Suprapubic skin (tissue), 4 donors: ENCODE results near the gene WASHC4. TPM values are rescaled to one million over a fixed set of nuclear protein-coding genes. Genes with fewer than 3 reads are reported as not detected.
"Not testable (repeated sequence)": the region's sequence is repeated elsewhere in the genome, so short reads cannot be mapped to it uniquely, and the experiment has no call there.

Experiments used
- DNase-seq, 2 donors: peaks; one replicate each; pipeline ENCODE4 v3.0.0-alpha.2; 2019; ENCODE audit warnings: low spot score in 2 of 2
- H3K27ac ChIP-seq: fragments of 200-600 bp; sonication (generic); one replicate; pipeline ENCODE4 v1.5.1; 2019
- H3K27me3 ChIP-seq: fragments of 200-600 bp; sonication (generic); one replicate; pipeline ENCODE4 v1.5.1; 2019
- H3K36me3 ChIP-seq: fragments of 200-600 bp; sonication (generic); one replicate; pipeline ENCODE4 v1.5.1; 2019
- H3K4me1 ChIP-seq: fragments of 200-600 bp; sonication (generic); one replicate; pipeline ENCODE4 v1.5.1; 2019
- H3K4me3 ChIP-seq: fragments of 200-600 bp; sonication (generic); one replicate; pipeline ENCODE4 v1.5.1; 2019; ENCODE audit warnings: mild to moderate bottlenecking
- H3K9me3 ChIP-seq: fragments of 200-600 bp; sonication (generic); one replicate; pipeline ENCODE4 v1.5.1; 2019
- CTCF ChIP-seq, 2 donors: fragments of 200-600 bp in 1 of 2; fragments of 450-650 bp in 1 of 2; sonication (generic) in 1 of 2; IDR thresholded peaks; one replicate each; pipeline ENCODE4 v1.5.1; 2016 to 2019; ENCODE audit warnings: antibody characterized with exemption in 2 of 2, mild to moderate bottlenecking in 1 of 2, moderate library complexity in 1 of 2
- EP300 ChIP-seq: sonication (generic); formaldehyde crosslinking; IDR thresholded peaks from one replicate; pipeline ENCODE4 v1.6.1; 2017; ENCODE audit warnings: antibody characterized with exemption
- POLR2A ChIP-seq, 2 donors: fragments of 450-650 bp; IDR thresholded peaks; one replicate each; pipeline ENCODE4 v1.6.1; 2017; ENCODE audit warnings: antibody characterized with exemption in 2 of 2, mild to moderate bottlenecking in 2 of 2, moderate library complexity in 2 of 2
- POLR2AphosphoS5 ChIP-seq, 3 donors: sonication (generic); formaldehyde crosslinking; IDR thresholded peaks; one replicate each; pipeline ENCODE4 v1.6.1; 2017; ENCODE audit warnings: antibody characterized with exemption in 3 of 3
- WGBS: methylation state at CpG from one replicate; pipeline ENCODE4 v1.1.5; 2018; 5-methylcytosine and 5-hydroxymethylcytosine counted together
- total RNA-seq, 4 donors: library from RNA; depleted of rRNA; stranded (reverse); fragments of >200 nt; gene quantifications; one replicate each; pipeline ENCODE4 v1.1.0, GENCODE V29; 2016

WASHC4 gene
- total RNA-seq, 4 donors from 2014 or later = 24.9 to 66.5 (median 30.4) TPM

DNA sequence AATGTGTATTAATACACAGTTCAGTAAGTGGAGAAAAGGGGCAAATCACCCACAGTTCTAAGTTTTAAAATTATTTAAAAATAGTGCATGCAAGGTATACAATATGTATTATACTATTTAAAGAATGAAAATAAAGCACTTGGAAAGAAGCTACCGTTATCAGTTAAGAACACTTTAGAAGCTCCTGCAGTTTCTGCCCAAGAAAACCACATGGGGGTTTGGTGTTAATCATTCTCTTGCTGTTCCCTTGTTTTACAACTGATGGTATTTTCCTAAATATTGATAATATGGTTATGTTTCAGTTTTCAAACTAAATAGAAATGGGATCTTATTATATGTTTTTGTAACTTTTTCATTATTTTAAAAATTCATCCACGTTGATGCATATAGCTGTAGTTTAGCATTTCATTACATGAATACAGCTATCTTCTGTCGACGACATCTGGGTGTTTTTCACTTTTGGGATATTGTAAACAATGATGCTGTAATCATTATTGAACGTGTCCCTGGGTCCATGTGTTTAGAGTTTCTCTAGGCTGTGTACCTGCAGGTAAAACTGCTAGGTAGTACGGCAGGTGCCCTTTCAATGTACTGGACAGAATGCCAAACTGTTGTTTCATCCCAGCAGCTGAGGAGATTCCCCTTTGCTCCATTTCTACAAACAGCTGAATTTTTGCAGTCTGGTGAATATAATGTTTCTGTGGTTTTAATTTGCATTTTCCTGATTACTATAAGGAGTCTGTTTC lies 64.3 kb downstream of the WASHC4 start:
- Histone ChIP-seq H3K4me3 (no peak overlapping the region), H3K27ac (no peak overlapping the region), H3K27me3 (no peaks in the 10 kb centered on the region), H3K36me3 (peaks cover 59% of the 10 kb centered on the region), H3K9me3 (no peaks in the 10 kb centered on the region), H3K4me1 (no peaks in the 10 kb centered on the region)
- TF ChIP-seq POLR2AphosphoS5 (IDR thresholded peaks at IDR 0.05) = no peak
- TF ChIP-seq POLR2A (IDR thresholded peaks at IDR 0.05) = no peak
- no peak for TF ChIP-seq EP300
- TF ChIP-seq CTCF (IDR thresholded peaks at IDR 0.05) = no peak
- WGBS = 63% methylated on average over 6 of the region's 6 CpGs
- DNase-seq = no peak

DNA sequence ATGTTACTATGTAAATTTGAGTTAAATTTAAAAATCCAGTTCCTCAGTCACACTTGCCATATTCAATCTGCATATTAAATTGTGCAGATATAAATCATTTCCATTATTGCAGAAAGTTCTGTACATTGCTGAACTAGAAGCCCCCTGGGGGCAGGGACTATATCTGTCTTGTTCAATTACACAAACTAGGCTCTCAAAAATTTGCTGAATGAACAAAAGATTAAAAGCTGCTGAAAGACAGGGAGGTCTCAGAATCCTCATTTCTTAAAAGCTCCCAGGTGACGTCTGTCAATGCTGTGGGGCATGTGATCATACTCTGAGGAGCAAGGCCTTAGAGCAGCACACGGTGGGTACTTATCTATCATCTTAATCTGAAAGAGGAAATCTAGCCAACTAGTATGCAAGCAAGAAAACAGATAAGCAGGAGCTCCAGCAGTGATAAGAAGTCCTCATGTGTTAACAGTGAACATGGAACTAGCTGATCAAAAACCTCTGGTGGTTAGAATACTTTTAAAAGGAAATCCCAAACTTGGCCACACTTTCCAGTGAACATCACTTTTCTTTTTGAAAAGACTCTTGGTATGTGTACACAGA lies 68.0 kb downstream of the WASHC4 start:
- Histone ChIP-seq H3K4me1 (no peaks in the 10 kb centered on the region), H3K9me3 (no peaks in the 10 kb centered on the region), H3K4me3 (no peak overlapping the region), H3K36me3 (peaks cover 55% of the 10 kb centered on the region), H3K27ac (no peak overlapping the region), H3K27me3 (no peaks in the 10 kb centered on the region)
- 64% methylated on average over 2 of the region's 2 CpGs for WGBS
- TF ChIP-seq POLR2A (IDR thresholded peaks at IDR 0.05) (no peak), EP300 (no peak), POLR2AphosphoS5 (IDR thresholded peaks at IDR 0.05) (no peak), CTCF (IDR thresholded peaks at IDR 0.05) (no peak)
- no peak for DNase-seq

DNA sequence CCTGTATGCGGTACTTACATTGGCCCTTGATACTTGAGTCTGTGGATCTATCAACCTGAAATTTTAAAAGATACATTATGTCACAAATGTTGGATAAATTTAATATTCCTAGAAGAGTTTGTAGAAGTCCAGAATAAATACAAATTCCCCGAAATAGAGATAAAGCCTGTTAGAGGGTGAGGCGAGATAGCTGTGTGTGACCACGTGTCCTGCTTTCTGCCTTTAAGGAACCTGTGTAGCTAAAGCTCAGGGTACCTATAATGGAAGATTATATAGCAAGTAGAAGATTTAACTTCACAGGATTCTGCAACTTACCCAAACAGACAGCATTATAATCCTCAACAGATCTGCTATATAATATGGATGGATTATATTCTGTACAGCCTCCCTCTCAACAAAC lies 69.7 kb downstream of the WASHC4 start:
- H3K36me3 ChIP-seq = peaks cover 55% of the 10 kb centered on the region
- no peak for DNase-seq
- H3K27me3 ChIP-seq = no peaks in the 10 kb centered on the region
- 90% methylated on average over 4 of the region's 4 CpGs for WGBS
- TF ChIP-seq CTCF (IDR thresholded peaks at IDR 0.05) (no peak), POLR2AphosphoS5 (IDR thresholded peaks at IDR 0.05) (no peak), EP300 (no peak), POLR2A (IDR thresholded peaks at IDR 0.05) (no peak)
- no peak overlapping the region for H3K4me3 ChIP-seq
- no peak overlapping the region for H3K27ac ChIP-seq
- H3K4me1 ChIP-seq = no peaks in the 10 kb centered on the region
- peaks cover 3% of the 10 kb centered on the region for H3K9me3 ChIP-seq

GRCh38 chr12:105179114-105179513 lies 71.6 kb downstream of the WASHC4 start:
- 100% methylated on average over 1 of the region's 1 CpG for WGBS
- DNase-seq, H3K27me3 ChIP-seq, H3K4me3 ChIP-seq, H3K9me3 ChIP-seq, H3K27ac ChIP-seq, H3K4me1 ChIP-seq: not testable (repeated sequence)
- H3K36me3 ChIP-seq = peaks cover 47% of the 10 kb centered on the region

GRCh38 chr12:105183406-105183805 lies 75.9 kb downstream of the WASHC4 start:
- not testable (repeated sequence) for H3K27ac ChIP-seq, DNase-seq, H3K9me3 ChIP-seq, H3K4me1 ChIP-seq, H3K27me3 ChIP-seq, H3K4me3 ChIP-seq
- 91% methylated on average over 4 of the region's 4 CpGs for WGBS
- H3K36me3 ChIP-seq = peaks cover 49% of the 10 kb centered on the region

DNA sequence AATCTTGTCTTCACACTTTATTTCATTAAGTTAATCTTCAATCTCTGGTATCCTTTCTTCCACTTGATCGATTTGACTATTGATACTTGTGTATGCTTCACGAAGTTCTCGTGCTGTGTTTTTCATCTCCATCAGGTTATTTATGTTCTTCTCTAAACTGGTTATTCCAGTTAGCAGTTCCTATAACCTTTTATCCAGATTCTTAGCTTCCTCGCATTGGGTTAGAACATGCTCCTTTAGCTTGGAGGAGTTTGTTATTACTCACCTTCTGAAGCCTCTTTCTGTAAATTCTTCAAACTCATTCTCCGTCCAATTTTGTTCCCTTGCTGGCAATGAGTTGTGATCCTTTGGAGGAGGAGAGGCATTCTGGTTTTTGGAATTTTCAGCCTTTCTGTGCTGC lies 76.4 kb downstream of the WASHC4 start:
- DNase-seq, H3K4me3 ChIP-seq, H3K4me1 ChIP-seq, H3K27me3 ChIP-seq, H3K27ac ChIP-seq, H3K9me3 ChIP-seq: not testable (repeated sequence)
- H3K36me3 ChIP-seq = peaks cover 53% of the 10 kb centered on the region
- 53% methylated on average over 5 of the region's 5 CpGs for WGBS

DNA sequence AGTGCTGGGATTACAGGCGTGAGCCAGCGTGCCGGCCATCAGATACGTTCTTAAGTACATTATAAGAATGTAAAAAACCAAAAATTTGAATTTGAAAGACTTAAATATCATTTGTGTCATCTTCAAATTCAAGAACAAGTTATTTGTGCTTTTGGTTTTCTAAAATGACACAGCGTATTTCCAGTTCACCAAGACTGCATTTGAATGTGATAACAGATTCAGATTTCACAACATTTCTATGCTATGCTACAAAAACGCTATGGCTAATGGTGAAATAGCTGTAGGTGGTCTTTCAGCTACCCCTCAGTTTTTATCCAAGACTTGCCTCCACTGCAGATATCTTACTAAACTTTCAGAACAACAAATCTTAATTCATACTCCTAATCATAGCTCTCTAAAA lies 81.8 kb downstream of the WASHC4 start:
- H3K27me3 ChIP-seq = no peaks in the 10 kb centered on the region
- no peaks in the 10 kb centered on the region for H3K9me3 ChIP-seq
- 77% methylated on average over 6 of the region's 6 CpGs for WGBS
- no peak overlapping the region for H3K4me3 ChIP-seq
- no peak for TF ChIP-seq POLR2A (IDR thresholded peaks at IDR 0.05)
- no peak for TF ChIP-seq EP300
- H3K36me3 ChIP-seq = peaks cover 95% of the 10 kb centered on the region
- H3K27ac ChIP-seq = no peak overlapping the region
- no peaks in the 10 kb centered on the region for H3K4me1 ChIP-seq
- DNase-seq = no peak
